Right renal pelvis (tissue), 4 donors: ENCODE measurements around the gene RAF1. TPM values are rescaled to one million over a fixed set of nuclear protein-coding genes. Genes with fewer than 3 reads are reported as not detected.

Source experiments
- DNase-seq, 4 donors: peaks; one replicate each; pipeline ENCODE4 v3.0.0-alpha.2; 2013; ENCODE audit warnings: low read depth in 4 of 4, low spot score in 3 of 4, missing footprints in 1 of 4
- polyA plus RNA-seq, 4 donors: library from polyadenylated mRNA; unstranded; fragments of 120-200 nt; gene quantifications; one replicate each; pipeline ENCODE4 v1.2.1, GENCODE V29; 2013; ENCODE audit not compliant: insufficient read length in 4 of 4

The RAF1 gene
- polyA plus RNA-seq, 4 donors = 103 to 116 (median 109) TPM

GRCh38 chr3:12603969-12604368, 59.9 kb downstream of the RAF1 start:
- no peak for DNase-seq

- DNase-seq = no peak
Observed at GRCh38 chr3:12601072-12601471, 62.8 kb downstream of the RAF1 start.

GRCh38 chr3:12598890-12599289, 65.0 kb downstream of the RAF1 start:
- DNase-seq = no peak

GRCh38 chr3:12593473-12593872, 70.4 kb downstream of the RAF1 start:
- no peak for DNase-seq

GRCh38 chr3:12591997-12592715, 71.8 kb downstream of the RAF1 start:
- DNase-seq = no peak

GRCh38 chr3:12591456-12591855, 72.5 kb downstream of the RAF1 start:
- DNase-seq = no peak

- no peak for DNase-seq
Observed at GRCh38 chr3:12590096-12590495, 73.8 kb downstream of the RAF1 start.

- no peak for DNase-seq
Observed at GRCh38 chr3:12588039-12589009, 75.6 kb downstream of the RAF1 start.

GRCh38 chr3:12586403-12586802, 77.5 kb downstream of the RAF1 start:
- no peak for DNase-seq

GRCh38 chr3:12585970-12586369, 77.9 kb downstream of the RAF1 start:
- DNase-seq = no peak

- no peak for DNase-seq
Observed at GRCh38 chr3:12585181-12585580, 78.7 kb downstream of the RAF1 start.

- DNase-seq = no peak
Observed at GRCh38 chr3:12584083-12584482, 79.8 kb downstream of the RAF1 start.

GRCh38 chr3:12583280-12583679, 80.6 kb downstream of the RAF1 start:
- no peak for DNase-seq

GRCh38 chr3:12582730-12583129, 81.2 kb downstream of the RAF1 start:
- no peak for DNase-seq

GRCh38 chr3:12579905-12580304, 84.0 kb downstream of the RAF1 start:
- no peak for DNase-seq

- DNase-seq = no peak
Observed at GRCh38 chr3:12579456-12579855, 84.5 kb downstream of the RAF1 start.

- DNase-seq = no peak
Observed at GRCh38 chr3:12578742-12579141, 85.2 kb downstream of the RAF1 start.

- no peak for DNase-seq
Observed at GRCh38 chr3:12577379-12577778, 86.5 kb downstream of the RAF1 start.

GRCh38 chr3:12574661-12575060, 89.3 kb downstream of the RAF1 start:
- no peak for DNase-seq

GRCh38 chr3:12574131-12574530, 89.8 kb downstream of the RAF1 start:
- DNase-seq = no peak

GRCh38 chr3:12571986-12572385, 91.9 kb downstream of the RAF1 start:
- DNase-seq = no peak

- no peak for DNase-seq
Observed at GRCh38 chr3:12569836-12570235, 94.1 kb downstream of the RAF1 start.
